PC-3 (cell line): ENCODE data around the gene PKP1. TPM values are rescaled to one million over a fixed set of nuclear protein-coding genes. Genes with fewer than 3 reads are reported as not detected.

ENCODE experiments used
- ATAC-seq: fragments of 200-7000 bp; cut with Tn5 transposase; 2 replicates; pipeline ENCODE4 v1.9.1; 2020; ENCODE audit warnings: mild to moderate bottlenecking, moderate library complexity
- BruUV-seq: library from RNA; stranded (reverse); fragments of 400-500 nt; replicated peaks from 2 replicates; lab custom pipeline; 2021; lab: Mats Ljungman, UMichigan
- CTCF ChIA-PET: fragments of 300-600 bp; sonication (Branson Sonifier 250); formaldehyde crosslinking; loops from one replicate; lab custom pipeline; 2022; ENCODE audit warnings: antibody characterized with exemption; lab: Charles Lee
- POLR2A ChIA-PET: fragments of 300-600 bp; sonication (Branson Sonifier 250); formaldehyde crosslinking; loops from one replicate; lab custom pipeline; 2022; ENCODE audit warnings: antibody characterized with exemption; ENCODE audit not compliant: unreplicated experiment; lab: Charles Lee
- DNase-seq: peaks from one replicate; pipeline ENCODE4 v3.0.0-alpha.2; 2015
- H2AFZ ChIP-seq: fragments of 300-600 bp; sonication (generic); 2 replicates; pipeline ENCODE4 v1.6.0; 2016; ENCODE audit warnings: antibody characterized with exemption, low read length
- H3F3A ChIP-seq: fragments of 300-600 bp; sonication (generic); one replicate; pipeline ENCODE4 v1.6.0; 2017; ENCODE audit warnings: antibody characterized with exemption, low read length, control low read depth, mild to moderate bottlenecking; ENCODE audit not compliant: unreplicated experiment
- H3K27ac ChIP-seq: fragments of 300-600 bp; sonication (generic); 2 replicates; pipeline ENCODE4 v1.5.1; 2016; ENCODE audit warnings: mild to moderate bottlenecking, low read length
- H3K27me3 ChIP-seq: fragments of 300-600 bp; sonication (generic); 2 replicates; pipeline ENCODE4 v1.6.1; 2016; ENCODE audit warnings: low read length, mixed read lengths
- H3K36me3 ChIP-seq: fragments of 300-600 bp; sonication (generic); 2 replicates; pipeline ENCODE4 v1.6.1; 2016; ENCODE audit warnings: low read depth, mixed run types, low read length, mixed read lengths
- H3K4me1 ChIP-seq: fragments of 300-600 bp; sonication (generic); 2 replicates; pipeline ENCODE4 v1.5.1; 2016; ENCODE audit warnings: low read length; ENCODE audit not compliant: insufficient read depth
- H3K4me2 ChIP-seq: fragments of 300-600 bp; sonication (generic); 2 replicates; pipeline ENCODE4 v1.6.0; 2016; ENCODE audit warnings: low read length
- H3K4me3 ChIP-seq: fragments of 300-600 bp; sonication (generic); 2 replicates; pipeline ENCODE4 v1.5.1; 2016; ENCODE audit warnings: mild to moderate bottlenecking, low read length, mixed read lengths
- H3K79me2 ChIP-seq: fragments of 300-600 bp; sonication (generic); 2 replicates; pipeline ENCODE4 v1.6.1; 2017; ENCODE audit warnings: low read length, mixed read lengths
- H3K9ac ChIP-seq: fragments of 300-600 bp; sonication (generic); 2 replicates; pipeline ENCODE4 v1.6.0; 2016; ENCODE audit warnings: mild to moderate bottlenecking, low read length
- H3K9me2 ChIP-seq: fragments of 300-600 bp; sonication (generic); replicated peaks from 2 replicates; pipeline ENCODE4 v1.6.1; 2016; ENCODE audit warnings: mixed run types, low read length, mixed read lengths
- H3K9me3 ChIP-seq: fragments of 300-600 bp; sonication (generic); 2 replicates; pipeline ENCODE4 v1.6.1; 2016; ENCODE audit warnings: low read length, mixed read lengths
- H4K20me1 ChIP-seq: fragments of 300-600 bp; sonication (generic); 2 replicates; pipeline ENCODE4 v1.6.1; 2016; ENCODE audit warnings: low read length, mixed read lengths
- CTCF ChIP-seq: fragments of 300-600 bp; sonication (generic); conservative IDR thresholded peaks from 2 replicates; pipeline ENCODE4 v1.5.1; 2017; ENCODE audit warnings: antibody characterized with exemption, low read depth, mild to moderate bottlenecking, low read length
- EZH2 ChIP-seq: fragments of 300-600 bp; sonication (generic); IDR thresholded peaks from one replicate; pipeline ENCODE4 v1.6.1; 2017; ENCODE audit warnings: antibody characterized with exemption, mild to moderate bottlenecking, low read length; ENCODE audit not compliant: unreplicated experiment
- EZH2phosphoT487 ChIP-seq: fragments of 300-600 bp; sonication (generic); IDR thresholded peaks from 2 replicates; pipeline ENCODE4 v1.6.1; 2018; ENCODE audit warnings: mild to moderate bottlenecking, antibody characterized with exemption, low read length, borderline replicate concordance
- intact Hi-C: fragments of 100-400 bp; cut with micrococcal nuclease; formaldehyde crosslinking; loops from 2 replicates; pipeline ENCODE4 v1.9.0; 2023
- total RNA-seq: library from RNA; depleted of rRNA; stranded (reverse); fragments of >200 nt; gene quantifications from 2 replicates; pipeline ENCODE4 v1.2.3, GENCODE V29; 2014

Gene PKP1
- total RNA-seq, 1 experiment from 2014 or later, result 211 TPM

GRCh38 chr1:201327687-201328240 lies 44.5 kb downstream of the PKP1 start:
- DNase-seq (no peak), ATAC-seq (no peak)
- Histone ChIP-seq H3K4me3 (no peak overlapping the region), H3K9me3 (no peaks in the 10 kb centered on the region), H3K36me3 (peaks cover 80% of the 10 kb centered on the region), H3K27ac (no peak overlapping the region), H4K20me1 (no peaks in the 10 kb centered on the region), H3K79me2 (no peaks in the 10 kb centered on the region), H3K27me3 (no peaks in the 10 kb centered on the region), H3K9ac (no peak overlapping the region), H3K4me1 (no peaks in the 10 kb centered on the region), H3K9me2 (no peaks in the 10 kb centered on the region), H3F3A (no peaks in the 10 kb centered on the region), H2AFZ (no peak overlapping the region), H3K4me2 (no peak overlapping the region)
- ChIA-PET POLR2A (no interaction called here), CTCF (no interaction called here)
- BruUV-seq, result no TSS peak
- intact Hi-C loops, result no loop called here
- no peak for TF ChIP-seq EZH2
- TF ChIP-seq CTCF, result no peak
- no peak for TF ChIP-seq EZH2phosphoT487

- Histone ChIP-seq H3K9me3 (no peaks in the 10 kb centered on the region), H3K79me2 (no peaks in the 10 kb centered on the region), H3K36me3 (peaks cover 71% of the 10 kb centered on the region), H3K9ac (no peak overlapping the region), H3K4me3 (no peak overlapping the region), H3K4me1 (no peaks in the 10 kb centered on the region), H3K27me3 (no peaks in the 10 kb centered on the region), H2AFZ (no peak overlapping the region), H3F3A (no peaks in the 10 kb centered on the region), H4K20me1 (no peaks in the 10 kb centered on the region), H3K9me2 (no peaks in the 10 kb centered on the region), H3K27ac (no peak overlapping the region), H3K4me2 (no peak overlapping the region)
- TF ChIP-seq CTCF (no peak), EZH2 (no peak), EZH2phosphoT487 (no peak)
- intact Hi-C loops, result no loop called here
- ChIA-PET POLR2A (no interaction called here), CTCF (no interaction called here)
- no peak for ATAC-seq
- BruUV-seq, result no TSS peak
- DNase-seq, result no peak
These were observed 45.3 kb downstream of the PKP1 start for GRCh38 chr1:201328576-201328975.

- Histone ChIP-seq H3K27ac (no peak overlapping the region), H3K36me3 (peaks cover 64% of the 10 kb centered on the region), H3K4me1 (no peaks in the 10 kb centered on the region), H3K27me3 (no peaks in the 10 kb centered on the region), H3K9ac (no peak overlapping the region), H2AFZ (no peak overlapping the region), H3K9me3 (no peaks in the 10 kb centered on the region), H3K4me2 (no peak overlapping the region), H4K20me1 (no peaks in the 10 kb centered on the region), H3F3A (no peaks in the 10 kb centered on the region), H3K79me2 (no peaks in the 10 kb centered on the region), H3K4me3 (no peak overlapping the region), H3K9me2 (no peaks in the 10 kb centered on the region)
- ChIA-PET CTCF (no interaction called here), POLR2A (no interaction called here)
- intact Hi-C loops, result no loop called here
- no peak for ATAC-seq
- no peak for DNase-seq
- BruUV-seq, result no TSS peak
- TF ChIP-seq EZH2 (no peak), CTCF (no peak), EZH2phosphoT487 (no peak)
These were observed 46.0 kb downstream of the PKP1 start for GRCh38 chr1:201329286-201329685.
